GM11168 (cell line): Measurements from ENCODE around the gene COPG2.

Experiments
- in situ Hi-C: fragments of 300-500 bp; cut with MboI; formaldehyde crosslinking; loops from one replicate; pipeline ENCODE4 v1.12.0; 2022; ENCODE audit warnings: low sequenced_read_pairs; ENCODE audit not compliant: unreplicated experiment

COPG2 gene

GRCh38 chr7:130479716-130480400 lies 188.7 kb downstream of the COPG2 start:
- in situ Hi-C loops, result no loop called here

- in situ Hi-C loops, result no loop called here
These were observed 189.6 kb downstream of the COPG2 start for GRCh38 chr7:130478991-130479390.

GRCh38 chr7:130476297-130477150 lies 192.0 kb downstream of the COPG2 start:
- in situ Hi-C loops, result no loop called here

GRCh38 chr7:130475776-130476175 lies 192.8 kb downstream of the COPG2 start:
- in situ Hi-C loops, result no loop called here

- in situ Hi-C loops, result no loop called here
These were observed 194.7 kb downstream of the COPG2 start for GRCh38 chr7:130473876-130474275.

- in situ Hi-C loops, result no loop called here
These were observed 195.3 kb downstream of the COPG2 start for GRCh38 chr7:130473289-130473688.

GRCh38 chr7:130471974-130472373 lies 196.6 kb downstream of the COPG2 start:
- in situ Hi-C loops, result no loop called here

- in situ Hi-C loops, result no loop called here
These were observed 199.9 kb downstream of the COPG2 start for GRCh38 chr7:130468612-130469011.

- in situ Hi-C loops, result no loop called here
These were observed 204.8 kb downstream of the COPG2 start for GRCh38 chr7:130463553-130464434.

- in situ Hi-C loops, result no loop called here
These were observed 207.3 kb downstream of the COPG2 start for GRCh38 chr7:130461272-130461671.

- in situ Hi-C loops, result no loop called here
These were observed 210.3 kb downstream of the COPG2 start for GRCh38 chr7:130458257-130458656.
